ENCODE measurements around the gene B9D1.

- no peak for TF ChIP-seq CTCF (IDR thresholded peaks at IDR 0.05; ENCODE audit: low read length)
- no peak for TF ChIP-seq EZH2 (optimal IDR thresholded peaks at IDR 0.05; ENCODE audit: low read depth, low read length)
Measured at GRCh38 chr17:19345486-19346350, 16.8 kb downstream of the B9D1 start.

Data from MM.1S (cell line).